Keratinocyte (primary cell): ENCODE results near the gene ABCC6. TPM values are rescaled to one million over a fixed set of nuclear protein-coding genes. Genes with fewer than 3 reads are reported as not detected.
"Not testable (repeated sequence)": the region's sequence is repeated elsewhere in the genome, so short reads cannot be mapped to it uniquely, and the experiment has no call there.

Source experiments
- DNase-seq: peaks from one replicate; pipeline ENCODE4 v3.0.0-alpha.2; 2011; ENCODE audit warnings: low read depth, missing footprints, low spot score
- FAIRE-seq: peaks from 2 replicates; lab custom pipeline; 2011; peaks lifted over from hg19 to GRCh38; lab: Jason Lieb, UNC
- H2AFZ ChIP-seq: 2 replicates; pipeline ENCODE4 v1.6.0; 2012; ENCODE audit warnings: low read length, control low read depth, inconsistent platforms; ENCODE audit not compliant: control insufficient read depth
- H3K27ac ChIP-seq: 2 replicates; pipeline ENCODE4 v1.5.1; 2011; ENCODE audit warnings: low read length; ENCODE audit not compliant: control insufficient read depth, insufficient read depth
- H3K27me3 ChIP-seq: 3 replicates; pipeline ENCODE4 v1.6.0; 2011; ENCODE audit warnings: low read length; ENCODE audit not compliant: control insufficient read depth, insufficient read depth; ENCODE audit errors: extremely low read depth
- H3K36me3 ChIP-seq, 2 experiments: 2 replicates in 1 of 2; 3 replicates in 1 of 2; pipeline ENCODE4 v1.5.1; 2011; ENCODE audit warnings: low read length in 2 of 2, mild to moderate bottlenecking in 1 of 2; ENCODE audit not compliant: control insufficient read depth in 2 of 2, insufficient read depth in 2 of 2; ENCODE audit errors: extremely low read depth in 1 of 2
- H3K4me1 ChIP-seq: 3 replicates; pipeline ENCODE4 v1.5.1; 2011; ENCODE audit warnings: low read length; ENCODE audit not compliant: control insufficient read depth, insufficient read depth; ENCODE audit errors: extremely low read depth
- H3K4me2 ChIP-seq: 3 replicates; pipeline ENCODE4 v1.6.0; 2011; ENCODE audit warnings: low read depth, low read length; ENCODE audit not compliant: control insufficient read depth, insufficient read depth; ENCODE audit errors: extremely low read depth
- H3K4me3 ChIP-seq, 3 experiments: fragments of 200-600 bp in 1 of 3; sonication (generic) in 1 of 3; 2 replicates in 2 of 3; 3 replicates in 1 of 3; pipeline ENCODE4 v1.5.1; 2011 to 2016; ENCODE audit warnings: low read length in 3 of 3, mild to moderate bottlenecking in 3 of 3, control low read depth in 2 of 3, inconsistent platforms in 1 of 3, low read depth in 1 of 3, mixed read lengths in 1 of 3, mixed run types in 1 of 3, moderate library complexity in 1 of 3; ENCODE audit not compliant: control insufficient read depth in 2 of 3, insufficient read depth in 2 of 3; ENCODE audit errors: extremely low read depth in 1 of 3
- H3K79me2 ChIP-seq: 2 replicates; pipeline ENCODE4 v1.6.0; 2012; ENCODE audit warnings: low read length; ENCODE audit not compliant: control insufficient read depth, insufficient read depth
- H3K9ac ChIP-seq: 3 replicates; pipeline ENCODE4 v1.6.0; 2011; ENCODE audit warnings: low read length; ENCODE audit not compliant: control insufficient read depth, insufficient read depth; ENCODE audit errors: extremely low read depth
- H3K9me1 ChIP-seq: 3 replicates; pipeline ENCODE4 v1.6.0; 2011; ENCODE audit warnings: low read length; ENCODE audit not compliant: control insufficient read depth, insufficient read depth; ENCODE audit errors: extremely low read depth
- H3K9me3 ChIP-seq: 2 replicates; pipeline ENCODE4 v1.5.1; 2012; ENCODE audit warnings: low read depth, low read length; ENCODE audit not compliant: control insufficient read depth
- H4K20me1 ChIP-seq: 3 replicates; pipeline ENCODE4 v1.6.0; 2011; ENCODE audit warnings: low read length; ENCODE audit not compliant: control insufficient read depth, insufficient read depth; ENCODE audit errors: extremely low read depth
- dilution Hi-C: fragments of 300-500 bp; cut with MboI; formaldehyde crosslinking; loops from one replicate; pipeline ENCODE4 v1.7.0; 2020; ENCODE audit warnings: low sequenced_read_pairs; ENCODE audit not compliant: extremely low pct_ligation_motif_present
- polyA plus RNA-seq, 5 experiments: library from polyadenylated mRNA; depleted of rRNA in 3 of 5; stranded (reverse) in 3 of 5; stranded (forward) in 1 of 5; unstranded in 1 of 5; fragments of >200 nt; gene quantifications; 1 replicate in 1 of 5; 2 replicates in 3 of 5; 3 replicates in 1 of 5; pipeline versions ENCODE4 v1.2.1 to v1.2.3, GENCODE V29; 2011 to 2012; ENCODE audit warnings: missing spikeins in 2 of 5, low read depth in 1 of 5, low replicate concordance in 1 of 5

Gene ABCC6
- polyA plus RNA-seq, 1 donor (not counting 4 experiments of a cell fraction or from before 2014, with no cell fraction given), result not detected

DNA sequence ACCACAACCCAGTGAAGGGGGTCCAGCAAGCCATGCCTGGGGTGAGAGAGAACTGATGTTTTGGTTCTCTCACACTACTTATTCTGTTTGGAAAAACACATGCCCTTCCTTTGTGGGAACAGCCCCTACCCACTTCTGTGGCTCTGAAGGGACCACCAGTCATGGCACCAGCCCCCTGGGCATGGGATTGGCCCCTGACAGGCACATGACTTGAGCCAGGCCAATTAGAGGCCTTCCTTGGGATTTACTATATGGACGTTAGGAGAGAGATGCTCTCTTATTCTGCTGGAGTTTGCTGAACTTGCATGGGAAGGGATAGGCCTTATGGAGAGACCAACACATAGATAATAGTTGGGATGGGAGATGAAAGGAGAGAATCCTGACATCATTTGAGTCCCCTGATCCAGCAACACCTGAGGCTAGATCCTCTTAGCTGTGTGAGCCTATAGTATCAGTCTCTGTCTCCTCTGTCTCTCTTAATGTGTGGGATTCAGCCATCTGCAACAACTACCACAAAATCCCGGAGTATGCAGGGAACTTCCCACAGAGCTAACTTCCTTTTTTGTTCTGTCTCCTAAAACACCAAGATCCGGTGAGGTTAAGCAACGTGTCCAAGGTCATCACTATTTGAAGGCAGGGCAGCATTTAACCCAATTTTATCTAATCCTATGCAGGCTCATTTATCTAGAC is 16.1 kb downstream of the ABCC6 start:
- DNase-seq, dilution Hi-C loops, H3K27me3 ChIP-seq, H3K4me3 ChIP-seq, FAIRE-seq, H3K4me1 ChIP-seq, H3K79me2 ChIP-seq, H4K20me1 ChIP-seq, H3K4me2 ChIP-seq, H3K9me3 ChIP-seq, H3K9ac ChIP-seq, H3K9me1 ChIP-seq, H2AFZ ChIP-seq, H3K36me3 ChIP-seq, H3K27ac ChIP-seq: not testable (repeated sequence)

DNA sequence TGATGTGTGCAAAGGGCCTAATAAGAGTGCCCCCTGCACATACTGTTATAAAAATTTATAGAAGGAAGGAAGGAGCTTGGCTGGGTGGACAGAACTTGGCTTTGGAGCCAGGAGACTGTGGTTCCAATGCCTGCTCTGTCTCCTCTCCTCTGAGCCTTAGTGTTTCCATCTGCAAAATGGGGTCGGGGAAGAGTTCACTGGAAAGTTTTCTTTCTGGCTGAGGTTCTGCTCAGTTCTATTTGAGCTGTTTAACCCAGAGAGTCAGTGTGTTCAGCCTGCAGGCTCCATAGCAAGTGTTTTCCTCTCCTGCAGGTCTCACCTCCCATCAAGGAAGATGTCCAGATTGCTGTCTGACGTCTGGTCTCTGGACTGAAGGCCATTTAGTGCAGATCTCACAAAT is 17.4 kb downstream of the ABCC6 start:
- H3K4me3 ChIP-seq, H3K9ac ChIP-seq, H4K20me1 ChIP-seq, H3K4me1 ChIP-seq, DNase-seq, H2AFZ ChIP-seq, H3K79me2 ChIP-seq, H3K9me1 ChIP-seq, FAIRE-seq, H3K27me3 ChIP-seq, H3K4me2 ChIP-seq, H3K27ac ChIP-seq, H3K36me3 ChIP-seq, dilution Hi-C loops, H3K9me3 ChIP-seq: not testable (repeated sequence)

DNA sequence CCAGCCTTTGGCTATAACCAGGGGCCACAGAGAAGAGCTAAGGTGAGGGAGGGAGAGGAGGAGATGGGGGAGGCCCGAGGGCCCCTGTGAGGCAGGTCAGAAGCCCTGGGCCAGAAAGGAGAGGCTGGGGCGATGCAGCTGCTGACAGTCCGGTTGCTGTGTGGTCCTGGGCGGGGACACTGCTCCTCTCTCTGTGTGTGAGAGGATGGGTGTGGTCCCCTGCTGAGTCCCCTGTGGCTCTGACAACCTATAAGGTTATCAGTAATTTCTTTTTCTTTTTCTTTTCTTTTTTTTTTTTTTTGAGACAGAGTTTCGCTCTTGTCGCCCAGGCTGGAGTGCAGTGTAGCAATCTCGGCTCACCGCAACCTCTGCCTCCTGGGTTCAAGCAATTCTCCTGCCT is 18.7 kb downstream of the ABCC6 start:
- dilution Hi-C loops, H4K20me1 ChIP-seq, H3K36me3 ChIP-seq, DNase-seq, H3K79me2 ChIP-seq, H3K9me1 ChIP-seq, H3K27me3 ChIP-seq, H3K9me3 ChIP-seq, H3K9ac ChIP-seq, H3K4me1 ChIP-seq, FAIRE-seq, H3K4me2 ChIP-seq, H2AFZ ChIP-seq, H3K4me3 ChIP-seq, H3K27ac ChIP-seq: not testable (repeated sequence)

DNA sequence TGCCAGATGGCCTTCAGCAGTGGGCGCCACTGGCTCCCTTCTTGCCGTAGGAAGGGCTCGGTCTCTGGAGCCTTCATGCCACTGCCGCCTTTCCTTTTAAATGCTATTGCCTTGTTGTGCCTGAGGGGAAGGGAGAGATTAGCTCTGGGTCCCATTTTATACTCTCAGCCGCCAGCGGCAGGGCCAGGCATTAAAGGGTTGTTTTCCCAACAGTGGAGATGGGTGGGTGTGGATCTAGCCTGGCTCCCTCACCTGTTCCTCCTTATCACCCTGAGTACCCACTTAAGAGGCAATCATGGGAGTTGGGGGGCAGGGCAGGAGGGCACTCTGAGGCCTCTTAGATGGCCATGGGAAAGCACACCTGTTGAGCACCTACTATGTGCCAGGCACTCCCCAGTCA is 19.8 kb downstream of the ABCC6 start:
- FAIRE-seq, H3K4me2 ChIP-seq, H3K4me1 ChIP-seq, H4K20me1 ChIP-seq, H3K9me3 ChIP-seq, H3K79me2 ChIP-seq, H3K4me3 ChIP-seq, H3K9me1 ChIP-seq, H3K36me3 ChIP-seq, H3K27me3 ChIP-seq, H2AFZ ChIP-seq, DNase-seq, dilution Hi-C loops, H3K27ac ChIP-seq, H3K9ac ChIP-seq: not testable (repeated sequence)
